CD4-positive, alpha-beta T cell treated with Interleukin-17A for 1 hour (primary cell): ENCODE data around the gene TBX10.
"Not testable (repeated sequence)": the region's sequence is repeated elsewhere in the genome, so short reads cannot be mapped to it uniquely, and the experiment has no call there.

ENCODE experiments used
- DNase-seq: peaks from one replicate; pipeline ENCODE4 v3.0.0-alpha.2; 2020

Gene TBX10

GRCh38 chr11:67614730-67615714 lies 24.5 kb downstream of the TBX10 start:
- DNase-seq = peak; percentile 60

DNA sequence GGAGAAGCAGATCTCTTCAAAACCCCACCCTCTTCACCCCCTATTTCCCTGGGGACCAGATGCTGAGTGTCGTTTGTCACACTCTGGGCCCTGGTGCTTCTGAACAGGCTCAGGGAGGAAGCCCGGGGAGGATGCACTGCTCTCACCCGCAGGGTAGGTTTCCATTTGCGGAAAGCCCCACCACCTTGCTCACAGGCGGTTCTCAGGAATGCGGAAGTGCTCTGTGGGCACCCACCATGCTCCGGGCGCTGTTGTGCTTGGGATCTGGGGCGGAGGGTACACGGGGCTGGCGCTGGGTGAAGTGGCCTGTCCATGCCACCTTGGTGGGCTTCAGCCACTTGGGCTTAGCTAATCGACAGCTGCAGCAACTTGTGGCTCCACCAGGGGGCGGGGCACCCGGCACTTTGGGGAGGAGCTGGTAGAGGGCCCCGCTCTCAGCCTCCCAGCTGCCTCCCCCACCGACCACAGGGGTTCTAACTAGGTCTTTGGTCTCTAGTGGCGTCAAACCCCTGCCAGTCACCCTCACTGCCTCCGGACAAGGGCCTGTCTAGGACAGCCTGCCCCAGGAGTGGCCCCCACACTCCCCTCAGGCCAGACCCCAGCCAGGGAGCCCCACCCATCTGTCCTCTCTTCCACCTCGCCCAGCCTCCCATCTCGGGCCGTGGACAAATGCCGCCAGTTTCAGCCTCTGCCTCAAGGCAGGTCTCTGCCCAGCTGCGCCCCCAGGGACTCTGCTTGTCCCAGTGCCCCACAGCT lies 25.4 kb downstream of the TBX10 start:
- DNase-seq = peak; percentile 90

DNA sequence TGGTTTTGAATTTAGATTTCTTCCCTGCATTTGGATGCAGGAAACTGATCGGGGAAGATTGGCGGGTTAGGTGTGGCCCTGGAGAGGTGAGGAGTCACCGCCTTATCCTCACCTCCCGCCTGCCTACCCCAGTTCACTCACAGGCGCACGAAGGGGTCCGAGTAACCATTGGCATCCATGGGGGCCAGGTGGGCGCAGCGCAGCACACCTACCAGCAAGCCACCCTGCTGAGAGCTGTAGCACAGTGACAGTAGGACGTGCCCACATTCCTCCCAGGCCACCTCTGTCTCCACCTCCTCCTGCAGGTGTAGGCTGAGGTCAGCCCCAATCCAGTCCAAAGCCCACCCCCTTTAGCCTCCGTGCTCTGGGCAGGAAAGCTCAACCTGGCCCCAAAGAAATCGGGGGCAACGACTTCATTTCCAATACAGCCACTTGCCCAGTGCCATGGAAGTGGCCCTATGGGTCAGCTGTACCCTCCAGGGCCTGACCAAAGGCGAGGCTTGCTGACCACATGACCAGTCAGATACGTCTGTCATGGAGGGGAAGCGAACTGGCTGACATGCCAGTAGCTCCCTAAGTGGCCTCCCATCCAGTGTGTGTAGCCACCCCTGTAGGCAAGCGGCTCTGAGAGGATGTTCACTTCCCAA lies 26.1 kb downstream of the TBX10 start:
- DNase-seq = no peak

DNA sequence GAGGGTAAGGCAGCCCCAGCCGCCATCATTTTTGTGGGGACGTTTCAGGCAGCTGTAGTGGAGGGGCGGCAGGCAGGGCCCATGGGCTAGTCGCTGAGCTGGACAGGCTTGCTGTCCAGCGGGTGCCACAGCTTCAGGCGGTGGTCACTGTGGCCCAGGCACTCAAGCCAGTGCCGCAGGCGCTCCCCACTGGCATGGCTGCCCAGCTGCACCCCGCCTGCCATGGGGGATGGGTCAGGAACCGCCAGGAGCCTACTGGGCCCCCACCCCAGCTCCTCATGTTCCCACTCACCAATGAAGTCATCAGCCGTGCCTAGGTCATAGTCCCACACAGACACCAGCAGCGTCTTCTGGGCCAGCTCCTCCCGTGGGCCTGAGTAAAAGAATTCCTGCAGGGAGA lies 26.8 kb downstream of the TBX10 start:
- DNase-seq = no peak

DNA sequence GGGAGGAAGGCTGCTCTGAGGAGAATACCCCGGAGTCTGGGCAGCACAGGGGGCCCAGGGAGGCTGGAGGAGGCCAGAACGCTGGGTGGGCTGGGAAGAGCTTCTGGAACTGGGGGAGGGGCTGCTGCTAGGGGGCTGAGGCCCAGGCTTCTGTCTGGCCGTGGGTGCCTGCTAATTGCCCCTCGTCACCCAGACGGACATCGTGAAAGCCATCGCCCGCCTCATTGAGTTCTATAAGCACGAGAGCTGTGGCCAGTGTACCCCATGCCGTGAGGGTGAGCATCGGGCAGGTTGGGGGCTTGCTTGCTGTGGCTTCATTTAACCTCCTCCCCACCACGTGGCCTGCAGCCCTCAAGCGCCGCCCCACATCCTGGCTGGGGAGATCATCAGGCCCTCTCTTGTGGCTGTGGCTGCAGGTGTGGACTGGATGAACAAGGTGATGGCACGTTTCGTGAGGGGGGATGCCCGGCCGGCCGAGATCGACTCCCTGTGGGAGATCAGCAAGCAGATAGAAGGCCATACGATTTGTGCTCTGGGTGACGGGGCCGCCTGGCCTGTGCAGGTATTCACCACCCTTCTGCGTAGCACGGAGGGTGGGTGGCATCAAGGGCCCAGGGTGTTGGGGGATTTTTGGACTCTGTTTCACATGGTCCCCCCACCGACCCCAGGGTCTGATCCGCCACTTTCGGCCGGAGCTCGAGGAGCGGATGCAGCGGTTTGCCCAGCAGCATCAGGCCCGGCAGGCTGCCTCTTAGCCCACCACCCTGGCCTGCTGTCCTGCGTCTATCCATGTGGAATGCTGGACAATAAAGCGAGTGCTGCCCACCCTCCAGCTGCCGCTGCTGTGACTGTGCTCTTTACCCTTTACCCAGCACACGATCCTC lies 27.6 kb downstream of the TBX10 start:
- DNase-seq = no peak

DNA sequence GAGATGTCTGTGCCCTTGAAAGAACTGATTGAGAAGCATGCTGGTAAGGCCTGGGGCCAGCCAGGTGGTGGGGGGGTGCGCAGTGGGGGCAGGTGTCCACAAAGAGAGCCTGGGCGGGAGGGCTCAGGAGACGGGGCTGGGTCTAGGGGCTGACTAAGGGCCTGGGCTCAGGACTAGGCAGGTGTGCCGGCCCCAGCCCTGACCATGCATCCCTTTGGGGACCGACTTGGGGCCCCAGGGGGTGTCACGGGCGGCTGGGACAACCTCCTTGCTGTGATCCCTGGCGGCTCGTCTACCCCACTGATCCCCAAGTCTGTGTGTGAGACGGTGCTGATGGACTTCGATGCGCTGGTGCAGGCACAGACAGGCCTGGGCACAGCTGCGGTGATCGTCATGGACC lies 28.4 kb downstream of the TBX10 start:
- no peak for DNase-seq

DNA sequence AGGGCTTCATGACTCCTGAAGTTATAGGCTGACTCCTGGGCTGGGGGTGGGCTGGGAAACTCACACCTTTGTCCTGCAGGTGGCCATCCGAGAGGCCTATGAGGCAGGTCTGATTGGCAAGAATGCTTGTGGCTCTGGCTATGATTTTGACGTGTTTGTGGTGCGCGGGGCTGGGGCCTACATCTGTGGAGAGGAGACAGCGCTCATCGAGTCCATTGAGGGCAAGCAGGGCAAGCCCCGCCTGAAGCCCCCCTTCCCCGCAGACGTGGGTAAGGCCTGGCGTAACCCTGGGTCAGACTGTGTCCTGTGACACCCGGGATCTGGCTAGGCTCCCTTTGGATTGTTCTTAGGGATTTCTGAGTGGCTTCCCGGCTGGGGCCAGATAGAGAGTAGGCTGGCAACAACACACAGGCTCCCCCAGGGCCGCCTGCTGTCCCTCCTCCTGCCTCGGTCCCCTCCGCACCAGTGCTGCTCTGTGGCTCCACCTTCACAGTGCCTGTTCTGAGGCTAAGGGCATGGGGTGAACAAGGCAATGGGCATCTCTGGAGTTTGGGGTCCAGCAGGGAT lies 29.2 kb downstream of the TBX10 start:
- DNase-seq = no peak

GRCh38 chr11:67609316-67609715 lies 30.2 kb downstream of the TBX10 start:
- no peak for DNase-seq

DNA sequence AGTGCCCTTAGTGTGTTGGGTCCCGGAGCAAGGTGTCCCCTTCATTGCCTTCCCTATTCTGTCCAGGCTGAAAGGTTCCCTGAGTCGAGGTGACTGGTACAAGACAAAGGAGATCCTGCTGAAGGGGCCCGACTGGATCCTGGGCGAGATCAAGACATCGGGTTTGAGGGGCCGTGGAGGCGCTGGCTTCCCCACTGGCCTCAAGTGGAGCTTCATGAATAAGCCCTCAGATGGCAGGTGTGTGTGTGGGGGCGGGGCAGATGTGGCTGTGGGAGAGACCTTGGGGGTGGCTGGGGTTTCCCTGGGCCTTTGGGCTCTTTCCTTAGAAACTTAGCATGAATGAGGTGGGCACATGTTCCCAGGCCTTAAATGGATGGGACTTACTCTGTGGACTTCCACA lies 31.1 kb downstream of the TBX10 start:
- DNase-seq = no peak

- DNase-seq = no peak
These were observed 32.1 kb downstream of the TBX10 start for GRCh38 chr11:67607507-67607906.

DNA sequence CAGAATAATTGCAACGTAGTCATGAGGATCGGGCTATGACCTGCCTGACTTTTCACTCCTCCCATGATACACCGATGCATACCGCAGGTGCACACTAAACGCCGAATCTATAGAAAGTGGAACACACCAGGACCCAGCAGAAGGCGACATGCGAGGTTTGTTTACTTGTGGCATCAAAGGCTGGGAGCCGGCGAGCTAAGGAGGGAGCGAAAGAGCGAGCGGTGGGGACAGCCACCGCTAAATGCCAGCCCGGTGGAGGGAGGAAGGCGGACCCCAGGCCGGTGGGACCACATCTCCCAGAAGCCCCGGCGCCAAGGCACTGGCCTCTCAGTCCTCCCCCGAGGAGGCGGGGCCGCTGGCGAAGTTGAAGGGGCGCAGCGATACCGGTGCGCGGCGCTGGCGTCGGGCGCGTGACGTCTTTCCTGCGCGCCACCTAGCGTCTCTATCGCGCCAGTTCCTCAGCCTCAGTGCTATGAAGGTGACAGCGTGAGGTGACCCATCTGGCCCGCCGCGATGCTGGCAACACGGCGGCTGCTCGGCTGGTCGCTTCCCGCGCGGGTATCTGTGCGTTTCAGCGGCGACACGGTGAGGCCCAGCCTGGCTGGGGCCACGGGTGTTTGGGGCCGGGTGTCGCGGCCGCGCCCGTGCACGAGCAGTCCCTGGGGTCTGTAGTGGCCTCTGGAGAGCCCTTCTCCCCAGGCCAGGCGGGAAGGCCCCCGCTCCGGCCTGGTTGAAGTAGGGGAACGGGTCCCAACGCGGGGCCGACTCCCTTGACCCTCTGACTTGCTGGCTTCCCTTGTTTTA lies 32.9 kb downstream of the TBX10 start, which contains the start of gene NDUFV1:
TSS of gene NDUFV1 (plus strand) at position 445 of the 804 bp plus-strand sequence. CDS start at position 514, 69 bp downstream.
- peak; percentile 95 for DNase-seq

- DNase-seq = no peak
These were observed 33.5 kb downstream of the TBX10 start for GRCh38 chr11:67606093-67606491.

GRCh38 chr11:67605231-67606011 lies 34.1 kb downstream of the TBX10 start:
- no peak for DNase-seq

DNA sequence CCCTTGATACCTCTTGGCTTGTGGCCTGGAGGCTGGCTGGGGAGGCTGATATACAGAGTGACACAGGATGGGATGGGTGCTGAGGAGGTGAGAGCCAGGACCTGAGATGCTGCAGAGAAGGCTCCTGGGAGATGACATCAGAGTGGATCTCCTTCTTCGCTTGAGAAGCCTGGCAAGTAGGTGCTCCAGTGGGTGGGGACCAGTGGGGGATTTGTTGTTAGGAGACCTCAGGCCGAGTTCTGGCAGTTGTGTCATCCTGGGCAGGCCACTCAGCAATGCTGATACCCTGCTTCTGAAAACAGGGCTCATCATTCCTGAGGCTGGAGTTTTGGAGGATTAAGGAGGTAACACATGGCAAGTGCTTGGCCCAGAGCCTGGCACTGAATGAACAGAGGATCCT lies 34.7 kb downstream of the TBX10 start:
- DNase-seq = no peak

GRCh38 chr11:67604119-67604518 lies 35.4 kb downstream of the TBX10 start:
- DNase-seq = not testable (repeated sequence)

DNA sequence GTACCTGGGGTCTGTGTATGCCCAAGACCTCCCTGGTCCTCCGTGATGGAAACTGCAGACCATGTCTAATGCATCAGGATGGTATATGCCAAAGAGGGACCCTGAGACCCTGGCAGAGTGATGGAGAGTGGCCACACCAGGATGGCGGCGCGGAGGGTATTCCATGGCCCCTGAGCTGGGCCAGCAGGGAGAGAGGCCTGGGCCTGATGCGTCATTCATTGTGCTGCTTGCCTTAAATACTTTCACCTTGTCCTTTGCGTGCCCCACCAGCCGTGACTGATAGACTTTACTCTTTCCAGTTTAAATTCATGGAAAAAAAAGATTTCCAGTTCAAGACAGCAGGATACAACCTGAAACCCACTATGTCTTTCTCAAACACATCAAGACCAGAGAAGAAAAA lies 38.5 kb downstream of the TBX10 start:
- DNase-seq = no peak

GRCh38 chr11:67600324-67601029 lies 39.1 kb downstream of the TBX10 start:
- no peak for DNase-seq

GRCh38 chr11:67599149-67599548 lies 40.4 kb downstream of the TBX10 start:
- DNase-seq = no peak

DNA sequence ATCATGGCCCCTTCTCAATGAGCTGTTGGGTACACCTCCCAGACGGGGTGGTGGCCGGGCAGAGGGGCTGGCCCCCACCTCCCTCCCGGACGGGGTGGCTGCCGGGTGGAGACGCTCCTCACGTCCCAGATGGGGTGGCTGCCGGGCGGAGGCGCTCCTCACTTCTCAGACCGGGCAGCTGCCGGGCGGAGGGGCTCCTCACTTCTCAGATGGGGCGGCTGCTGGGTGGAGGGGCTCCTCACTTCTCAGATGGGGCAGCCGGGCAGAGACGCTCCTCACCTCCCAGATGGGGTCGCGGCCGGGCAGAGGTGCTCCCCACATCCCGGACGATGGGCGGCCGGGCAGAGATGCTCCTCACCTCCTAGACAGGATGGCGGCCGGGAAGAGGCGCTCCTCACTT lies 41.6 kb downstream of the TBX10 start:
- not testable (repeated sequence) for DNase-seq
